HG02588 (cell line): Measurements from ENCODE around the gene CRLF1.
"Not testable (repeated sequence)": the region's sequence is repeated elsewhere in the genome, so short reads cannot be mapped to it uniquely, and the experiment has no call there.

Source experiments
- ATAC-seq: cut with Tn5 transposase; IDR thresholded peaks from one replicate; pipeline ENCODE4 v1.9.1; 2021; ENCODE audit warnings: mild to moderate bottlenecking, moderate library complexity; ENCODE audit not compliant: unreplicated experiment

Gene CRLF1

GRCh38 chr19:18593367-18594095 is 13.1 kb downstream of the CRLF1 start:
- no peak for ATAC-seq

- not testable (repeated sequence) for ATAC-seq
Observed at GRCh38 chr19:18592732-18593131, 13.9 kb downstream of the CRLF1 start.

- no peak for ATAC-seq
Observed at GRCh38 chr19:18591735-18592385, 14.7 kb downstream of the CRLF1 start.

GRCh38 chr19:18590273-18591272 is 16.0 kb downstream of the CRLF1 start:
- no peak for ATAC-seq

GRCh38 chr19:18589380-18590272 is 17.0 kb downstream of the CRLF1 start:
- ATAC-seq, result no peak

GRCh38 chr19:18588611-18589379 is 17.8 kb downstream of the CRLF1 start, which contains the start of gene REX1BD:
Gene REX1BD, plus strand, starts transcription at chr19:18588798. Its CDS starts 4 bp downstream, at chr19:18588802.
- ATAC-seq, result peak; percentile 79

- ATAC-seq, result no peak
Observed at GRCh38 chr19:18587962-18588610, 18.5 kb downstream of the CRLF1 start.

- no peak for ATAC-seq
Observed at GRCh38 chr19:18587561-18587960, 19.0 kb downstream of the CRLF1 start.

GRCh38 chr19:18586306-18586705 is 20.3 kb downstream of the CRLF1 start:
- ATAC-seq, result no peak

- ATAC-seq, result no peak
Observed at GRCh38 chr19:18580311-18580710, 26.3 kb downstream of the CRLF1 start.

GRCh38 chr19:18577365-18577914 is 29.2 kb downstream of the CRLF1 start:
- ATAC-seq, result no peak

- ATAC-seq, result no peak
Observed at GRCh38 chr19:18576383-18576782, 30.2 kb downstream of the CRLF1 start.

GRCh38 chr19:18574691-18575291 is 31.8 kb downstream of the CRLF1 start:
- no peak for ATAC-seq

- ATAC-seq, result peak; percentile 88
Observed at GRCh38 chr19:18571564-18572344, 34.8 kb downstream of the CRLF1 start, which contains the start of gene UBA52. Gene UBA52, plus strand, starts transcription at chr19:18571857. Its CDS starts 1,444 bp downstream, at chr19:18573301.

GRCh38 chr19:18568367-18568766 is 38.2 kb downstream of the CRLF1 start:
- ATAC-seq, result no peak

- ATAC-seq, result no peak
Observed at GRCh38 chr19:18566953-18567352, 39.6 kb downstream of the CRLF1 start.

GRCh38 chr19:18562086-18562485 is 44.5 kb downstream of the CRLF1 start:
- ATAC-seq, result no peak
